Left renal cortex interstitium (tissue), 4 donors: ENCODE data around the gene WNT5B. TPM values are rescaled to one million over a fixed set of nuclear protein-coding genes. Genes with fewer than 3 reads are reported as not detected.
"Not testable (repeated sequence)": the region's sequence is repeated elsewhere in the genome, so short reads cannot be mapped to it uniquely, and the experiment has no call there.

ENCODE experiments used
- DNase-seq, 4 donors: peaks; one replicate each; pipeline ENCODE4 v3.0.0-alpha.2; 2013; ENCODE audit warnings: low read depth in 4 of 4, low spot score in 2 of 4, missing footprints in 1 of 4
- polyA plus RNA-seq, 4 donors: library from polyadenylated mRNA; unstranded; fragments of 120-200 nt; gene quantifications; one replicate each; pipeline ENCODE4 v1.2.1, GENCODE V29; 2013; ENCODE audit not compliant: insufficient read length in 4 of 4

WNT5B gene
- polyA plus RNA-seq, 4 donors, result 5.2 to 10.7 (median 6.9) TPM

DNA sequence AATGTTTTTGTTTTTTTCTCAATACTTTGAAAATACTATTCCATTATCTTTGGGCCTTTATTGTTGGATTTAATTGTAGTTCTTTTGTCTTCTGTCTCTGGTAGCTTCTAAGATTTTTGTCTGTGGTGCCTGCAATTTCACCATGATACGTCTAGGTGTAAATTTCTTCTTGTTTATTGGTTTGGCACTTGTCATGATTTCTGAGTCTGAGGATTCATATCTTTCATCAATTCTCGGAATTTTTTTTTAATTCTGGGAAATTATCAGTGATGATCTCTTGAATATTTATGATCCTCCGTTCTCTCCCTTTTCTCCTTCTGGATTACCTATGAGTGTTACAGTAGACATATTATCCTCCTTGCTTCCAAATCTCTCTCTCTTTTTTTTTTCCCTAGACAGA lies 47.0 kb downstream of the WNT5B start:
- no peak for DNase-seq

DNA sequence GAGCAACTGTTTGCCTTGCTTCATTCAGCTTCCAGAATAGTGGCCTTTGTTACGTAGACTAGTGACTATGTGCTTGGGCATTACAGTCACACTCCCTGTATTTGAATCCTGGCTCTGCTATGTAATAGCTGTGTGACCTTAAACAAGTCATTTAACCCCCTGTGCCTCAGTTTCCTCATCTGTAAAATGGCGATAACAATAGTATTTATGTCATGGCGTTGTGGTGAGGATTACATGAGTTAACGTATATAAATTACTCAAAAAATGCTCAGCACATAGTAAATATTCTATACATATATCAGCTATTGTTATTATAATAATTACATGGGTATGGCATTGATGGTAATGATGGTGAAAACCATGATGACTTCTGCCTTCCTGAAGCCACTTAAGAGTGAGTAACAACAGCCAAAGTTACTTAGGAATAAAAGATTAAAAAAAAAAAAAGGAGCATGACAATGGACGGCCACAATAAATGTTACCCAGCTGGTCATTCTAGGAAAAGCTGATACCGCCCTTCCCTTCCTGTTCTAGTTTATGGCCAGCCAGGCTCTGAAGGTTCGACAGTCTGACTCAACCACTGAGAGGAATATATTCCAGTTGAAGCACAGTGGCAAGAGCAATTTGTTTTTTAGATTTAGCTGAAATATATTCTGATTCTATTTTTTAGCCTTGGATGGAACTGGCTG lies 51.9 kb downstream of the WNT5B start:
- no peak for DNase-seq

DNA sequence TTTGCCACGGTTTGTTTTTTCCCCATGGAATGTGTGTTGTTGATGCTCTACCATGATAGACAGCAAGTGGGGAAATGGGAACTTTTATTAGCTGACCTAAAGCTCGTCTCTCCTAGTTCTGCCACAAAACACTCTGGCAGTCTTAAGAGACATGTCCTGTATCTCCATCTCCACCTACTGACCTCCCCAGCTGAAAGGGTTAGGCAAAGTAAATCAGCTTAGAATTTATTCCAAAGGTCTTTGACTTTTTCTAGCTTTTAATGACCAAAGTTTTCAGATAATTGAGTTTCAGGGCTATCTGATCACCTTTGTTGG lies 52.4 kb downstream of the WNT5B start:
- DNase-seq, result no peak

DNA sequence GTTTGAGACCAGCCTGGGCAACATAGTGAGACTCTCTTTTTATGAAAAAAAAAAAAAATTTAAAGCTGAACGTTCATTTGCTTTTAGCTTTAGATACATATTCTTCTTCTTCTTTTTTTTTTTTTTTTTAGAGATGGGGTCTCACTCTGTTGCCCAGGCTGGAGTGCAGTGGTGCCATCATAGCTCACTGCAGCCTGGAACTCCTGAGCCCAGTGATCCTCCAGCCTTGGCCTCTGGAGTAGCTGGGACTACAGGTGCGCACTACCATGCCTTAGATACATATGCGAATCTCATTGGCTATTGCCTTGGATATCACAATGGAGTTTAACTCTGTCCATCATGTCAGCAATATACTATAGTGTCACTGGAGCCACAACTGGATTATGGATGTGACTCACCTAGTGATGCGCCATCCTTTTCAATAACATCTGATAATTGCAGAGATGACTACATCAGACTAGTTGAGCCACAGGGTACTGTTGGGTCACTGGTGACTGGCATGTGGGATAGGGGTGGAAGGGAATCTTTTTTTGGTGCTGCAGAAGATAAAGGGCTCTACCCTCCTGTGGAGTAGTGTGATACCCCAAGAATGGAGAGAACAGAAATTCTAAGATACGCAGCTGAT lies 59.2 kb downstream of the WNT5B start:
- DNase-seq, result no peak

DNA sequence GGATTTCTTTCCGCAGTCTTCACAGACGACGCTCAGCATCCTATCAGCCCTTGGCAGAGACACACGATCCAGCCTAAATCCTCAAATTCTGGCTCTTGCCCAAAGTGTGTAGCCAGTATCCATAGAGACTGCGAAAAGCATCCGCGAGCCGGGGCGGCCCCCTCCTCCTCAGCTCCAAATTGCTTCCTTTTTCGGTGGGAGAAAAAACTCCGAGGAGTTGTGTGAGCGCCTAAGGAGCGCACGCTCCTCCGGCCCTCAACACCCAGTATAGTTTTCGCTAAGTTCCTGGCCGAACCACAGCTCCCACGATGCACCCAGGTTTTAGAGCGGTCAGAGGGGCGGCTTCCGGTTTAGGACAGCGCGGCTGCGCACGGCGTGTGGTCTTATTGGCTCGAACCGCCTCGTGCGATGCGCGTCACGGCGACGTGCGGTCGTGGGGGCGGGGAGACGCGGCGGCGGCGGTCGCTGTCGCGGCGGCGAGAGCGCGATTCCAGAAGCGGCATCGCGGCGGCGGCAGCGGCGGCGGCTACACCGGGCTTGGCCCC lies 61.6 kb downstream of the WNT5B start, which contains the start of gene ADIPOR2:
ADIPOR2 (plus strand) TSS at position 493 of the 545 bp plus-strand sequence. CDS start 63,274 bp downstream, outside the sequence.
- peak; percentile 84 to 94 (median 88) for DNase-seq

DNA sequence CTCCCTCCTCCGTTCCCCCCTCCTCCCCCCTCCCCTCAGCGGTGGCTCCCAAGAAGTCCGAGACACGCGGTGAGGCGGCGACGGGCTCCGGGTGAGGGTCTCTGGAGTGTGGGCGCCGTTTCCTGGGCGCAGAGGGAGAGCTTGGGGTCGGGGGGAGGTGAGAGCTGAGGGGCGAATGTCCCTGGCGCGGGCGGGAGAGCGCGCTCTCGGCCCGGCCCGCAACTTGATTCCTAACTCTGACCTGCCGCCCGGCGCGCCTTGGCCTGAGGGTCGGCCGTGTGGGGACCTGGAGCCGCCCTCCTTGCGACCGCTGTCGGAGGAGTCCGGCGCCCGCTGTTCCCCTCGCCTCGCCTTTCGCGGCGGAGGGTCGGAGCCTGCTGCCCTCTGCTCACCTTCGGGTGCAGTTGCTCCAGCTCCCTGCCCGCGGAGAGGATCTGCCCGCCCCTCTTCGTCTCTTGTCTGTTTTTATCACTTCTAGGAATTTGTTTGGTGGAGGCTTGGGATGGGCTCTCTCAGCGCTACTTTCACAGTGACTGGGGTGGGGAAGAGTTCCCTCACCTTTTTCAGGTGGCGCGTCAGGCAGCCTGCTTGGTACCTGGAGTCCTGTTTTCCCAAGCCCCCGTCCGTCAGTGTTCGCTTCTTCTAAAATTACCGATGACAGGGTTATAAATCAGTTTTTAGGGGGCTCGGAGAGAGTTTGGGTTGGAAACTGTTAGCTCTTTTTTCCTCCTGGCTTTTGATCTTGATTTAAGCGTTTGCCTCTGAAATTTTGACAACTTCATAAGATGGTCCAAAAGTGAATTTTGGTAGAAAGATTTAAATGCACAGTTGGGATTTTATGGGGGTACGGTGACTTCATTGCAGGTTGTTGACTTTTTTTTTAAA lies 62.3 kb downstream of the WNT5B start:
- peak; percentile 22 to 47 (median 44) for DNase-seq

DNA sequence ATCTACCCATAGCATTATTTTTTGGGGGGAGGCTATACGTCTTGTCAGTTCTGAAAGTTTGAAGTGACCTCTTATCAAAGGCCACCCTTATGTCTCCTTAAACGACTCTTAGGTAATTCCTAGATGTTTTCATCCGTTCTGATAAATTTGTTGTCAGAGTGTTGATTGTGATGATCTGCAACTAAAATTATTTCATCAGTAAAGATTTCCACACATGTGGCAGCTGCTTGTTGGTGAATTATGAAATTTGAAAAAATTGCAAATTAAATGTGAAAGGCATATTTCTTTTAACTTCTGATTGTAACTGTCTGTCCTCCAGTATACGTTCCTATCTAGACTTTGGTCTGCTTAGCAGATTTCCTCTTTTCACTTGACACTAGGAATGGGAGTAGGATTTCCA lies 63.2 kb downstream of the WNT5B start:
- DNase-seq, result no peak

DNA sequence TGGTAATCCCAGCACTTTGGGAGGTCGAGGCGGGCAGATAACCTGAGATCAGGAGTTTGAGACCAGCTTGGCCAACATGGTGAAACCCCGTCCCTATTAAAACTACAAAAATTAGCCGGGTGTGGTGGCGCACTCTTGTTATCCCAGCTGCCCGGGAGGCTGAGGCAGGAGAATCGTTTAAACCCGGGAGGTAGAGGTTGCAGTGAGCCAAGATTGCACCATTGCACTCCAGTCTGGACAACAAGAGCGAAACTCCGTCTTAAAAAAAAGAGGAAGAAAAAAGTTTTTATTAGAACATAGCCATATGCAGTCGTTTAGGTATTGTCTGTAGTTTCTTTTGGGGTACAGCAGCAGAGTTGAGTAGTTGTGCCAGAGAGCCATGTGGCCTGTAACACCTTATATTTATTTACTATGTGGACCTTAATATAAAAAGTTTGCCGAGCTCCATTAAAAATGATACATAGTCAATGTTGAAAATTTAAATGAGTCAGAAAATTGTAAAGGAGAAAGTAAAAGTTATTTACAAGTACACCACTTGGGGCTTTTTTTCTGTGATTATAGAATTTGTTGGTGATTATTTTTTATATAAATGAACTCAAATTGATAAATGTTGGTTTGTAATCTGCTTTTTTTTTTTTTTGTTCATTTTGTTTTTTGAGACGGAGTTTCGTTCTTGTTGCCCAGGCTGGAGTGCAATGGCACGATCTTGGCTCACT lies 64.0 kb downstream of the WNT5B start:
- no peak for DNase-seq

DNA sequence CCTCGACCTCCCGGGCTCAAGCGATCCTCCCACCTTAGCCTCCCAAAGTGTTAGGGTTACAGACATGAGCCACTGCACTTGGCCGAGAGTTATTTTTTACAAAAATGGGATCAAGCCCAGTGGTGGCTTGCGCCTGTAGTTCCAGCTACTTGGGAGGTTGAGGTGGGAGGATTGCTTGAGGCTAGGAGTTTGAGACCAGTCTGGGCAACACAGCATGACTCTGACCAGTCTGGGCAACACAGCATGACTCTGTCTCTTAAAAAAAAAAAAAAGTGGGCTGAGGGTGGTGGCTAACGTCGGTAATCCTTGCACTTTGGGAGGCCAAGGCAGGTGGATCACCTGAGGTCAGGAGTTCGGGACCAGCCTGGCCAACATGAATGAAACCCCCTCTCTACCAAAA lies 66.1 kb downstream of the WNT5B start:
- DNase-seq, result not testable (repeated sequence)

DNA sequence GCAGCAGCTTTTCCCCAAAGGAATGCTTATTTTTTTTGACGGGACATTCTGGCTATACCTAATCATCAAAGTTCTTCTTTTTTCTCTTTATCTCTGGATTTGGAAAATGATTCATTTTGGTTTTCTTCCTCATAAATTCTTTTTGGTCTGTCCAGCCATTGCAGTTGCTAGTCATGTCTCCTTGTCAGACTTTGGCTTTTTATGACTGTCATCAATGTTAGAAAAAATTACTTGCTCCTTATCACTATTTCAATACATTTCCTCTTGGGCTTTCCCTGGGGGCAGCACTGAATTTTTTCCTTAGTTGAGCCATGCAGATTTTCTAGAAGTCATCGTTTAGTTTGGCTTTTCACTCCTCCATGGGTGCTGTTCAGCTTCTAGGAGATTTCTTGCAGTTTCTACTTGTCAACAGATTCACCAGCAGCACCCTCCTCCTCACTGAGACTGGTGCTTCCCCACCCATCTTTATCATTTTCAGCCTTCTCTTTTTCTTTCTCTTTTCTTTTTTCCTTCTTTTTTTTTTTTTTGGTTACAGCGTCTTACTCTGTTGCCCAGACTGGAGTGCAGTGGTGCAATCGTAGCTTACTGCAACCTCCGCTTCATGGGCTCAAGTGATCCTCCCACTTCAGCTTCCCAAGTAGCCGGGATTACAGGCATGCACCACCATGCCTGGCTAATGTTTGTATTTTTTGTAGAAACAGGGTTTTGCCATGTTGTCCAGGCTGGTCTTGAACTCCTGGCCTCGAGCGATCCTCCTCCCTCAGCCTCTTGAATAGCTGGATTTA lies 67.0 kb downstream of the WNT5B start:
- no peak for DNase-seq

DNA sequence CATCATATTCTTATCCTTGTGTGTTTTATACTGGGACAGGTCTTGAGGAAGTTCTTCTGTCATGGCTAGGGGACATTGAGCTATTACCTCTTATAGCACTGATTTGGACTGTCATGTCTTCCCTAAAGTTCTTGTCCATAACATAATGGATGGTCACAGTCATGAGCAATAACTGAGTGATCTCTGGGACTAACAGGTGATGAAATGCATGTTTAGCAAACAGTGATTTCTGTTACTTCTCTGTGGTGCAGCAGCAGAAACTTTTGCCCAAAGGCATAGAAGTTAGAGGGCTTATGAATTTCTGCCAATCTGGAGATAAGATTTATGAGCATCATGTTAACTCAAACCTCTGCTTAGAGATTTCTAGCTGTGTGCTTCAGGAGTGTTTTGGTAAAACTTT lies 67.8 kb downstream of the WNT5B start:
- DNase-seq, result no peak

Other genes with a start within 250 kb of the WNT5B start
- gene FBXL14, start 34.6 kb upstream of the WNT5B start, polyA plus RNA-seq, result 10 to 100 TPM; 10.7 to 17.2 (median 13.8) TPM
- 10 to 100 TPM; 41.7 to 47.7 (median 46.7) TPM for gene ADIPOR2, start 61.8 kb downstream of the WNT5B start, polyA plus RNA-seq
- gene LRTM2, start 191.3 kb downstream of the WNT5B start, polyA plus RNA-seq, result under 1 TPM; 0.37 to 0.90 (median 0.57) TPM